ENCODE data around the gene NTNG1. TPM values are rescaled to one million over a fixed set of nuclear protein-coding genes. Genes with fewer than 3 reads are reported as not detected.

Gene NTNG1
- total RNA-seq, 1 donor from 2014 or later = not detected

- intact Hi-C loops (cut with micrococcal nuclease) = no loop called here
Measured at GRCh38 chr1:107493111-107493716, 352.4 kb downstream of the NTNG1 start.

- intact Hi-C loops (cut with micrococcal nuclease) = no loop called here
Measured at GRCh38 chr1:107494061-107494460, 353.2 kb downstream of the NTNG1 start.

GRCh38 chr1:107496002-107496401, 355.2 kb downstream of the NTNG1 start:
- intact Hi-C loops (cut with micrococcal nuclease) = no loop called here

- intact Hi-C loops (cut with micrococcal nuclease) = no loop called here
Measured at GRCh38 chr1:107499139-107499744, 358.4 kb downstream of the NTNG1 start.

- intact Hi-C loops (cut with micrococcal nuclease) = no loop called here
Measured at GRCh38 chr1:107501081-107501605, 360.3 kb downstream of the NTNG1 start.

- intact Hi-C loops (cut with micrococcal nuclease) = no loop called here
Measured at GRCh38 chr1:107510347-107510746, 369.5 kb downstream of the NTNG1 start.

- intact Hi-C loops (cut with micrococcal nuclease) = no loop called here
Measured at GRCh38 chr1:107512836-107513235, 372.0 kb downstream of the NTNG1 start.

- intact Hi-C loops (cut with micrococcal nuclease) = no loop called here
Measured at GRCh38 chr1:107514841-107515240, 374.0 kb downstream of the NTNG1 start.

GRCh38 chr1:107515702-107516101, 374.9 kb downstream of the NTNG1 start:
- intact Hi-C loops (cut with micrococcal nuclease) = no loop called here

- intact Hi-C loops (cut with micrococcal nuclease) = no loop called here
Measured at GRCh38 chr1:107523061-107523460, 382.2 kb downstream of the NTNG1 start.

- intact Hi-C loops (cut with micrococcal nuclease) = no loop called here
Measured at GRCh38 chr1:107523736-107524135, 382.9 kb downstream of the NTNG1 start.

- intact Hi-C loops (cut with micrococcal nuclease) = no loop called here
Measured at GRCh38 chr1:107524301-107524700, 383.5 kb downstream of the NTNG1 start.

- intact Hi-C loops (cut with micrococcal nuclease) = loop anchor here (5.0 kb wide), 1 partner anchor 93 kb away; no protein-coding TSS in a partner anchor
Measured at GRCh38 chr1:107525145-107525544, 384.3 kb downstream of the NTNG1 start.

GRCh38 chr1:107525961-107526360, 385.1 kb downstream of the NTNG1 start:
- intact Hi-C loops (cut with micrococcal nuclease) = loop anchor here (5.0 kb wide), 1 partner anchor 94 kb away; no protein-coding TSS in a partner anchor

GRCh38 chr1:107526524-107527198, 385.8 kb downstream of the NTNG1 start:
- intact Hi-C loops (cut with micrococcal nuclease) = loop anchor here (5.0 kb wide), 1 partner anchor 94 kb away; no protein-coding TSS in a partner anchor

GRCh38 chr1:107529511-107530149, 388.8 kb downstream of the NTNG1 start:
- intact Hi-C loops (cut with micrococcal nuclease) = loop anchor here (5.0 kb wide), 1 partner anchor 97 kb away; no protein-coding TSS in a partner anchor

- intact Hi-C loops (cut with micrococcal nuclease) = no loop called here
Measured at GRCh38 chr1:107530543-107530942, 389.7 kb downstream of the NTNG1 start.

GRCh38 chr1:107531065-107531908, 390.4 kb downstream of the NTNG1 start:
- intact Hi-C loops (cut with micrococcal nuclease) = no loop called here

GRCh38 chr1:107532318-107532717, 391.5 kb downstream of the NTNG1 start:
- intact Hi-C loops (cut with micrococcal nuclease) = no loop called here
